GM19025 (cell line): ENCODE results near the gene SPATA31A7.
"Not testable (repeated sequence)": the region's sequence is repeated elsewhere in the genome, so short reads cannot be mapped to it uniquely, and the experiment has no call there.

ENCODE experiments used
- ATAC-seq: cut with Tn5 transposase; IDR thresholded peaks from one replicate; pipeline ENCODE4 v1.9.1; 2021; ENCODE audit warnings: mild to moderate bottlenecking, low read depth, moderate library complexity; ENCODE audit not compliant: unreplicated experiment

Gene SPATA31A7

DNA sequence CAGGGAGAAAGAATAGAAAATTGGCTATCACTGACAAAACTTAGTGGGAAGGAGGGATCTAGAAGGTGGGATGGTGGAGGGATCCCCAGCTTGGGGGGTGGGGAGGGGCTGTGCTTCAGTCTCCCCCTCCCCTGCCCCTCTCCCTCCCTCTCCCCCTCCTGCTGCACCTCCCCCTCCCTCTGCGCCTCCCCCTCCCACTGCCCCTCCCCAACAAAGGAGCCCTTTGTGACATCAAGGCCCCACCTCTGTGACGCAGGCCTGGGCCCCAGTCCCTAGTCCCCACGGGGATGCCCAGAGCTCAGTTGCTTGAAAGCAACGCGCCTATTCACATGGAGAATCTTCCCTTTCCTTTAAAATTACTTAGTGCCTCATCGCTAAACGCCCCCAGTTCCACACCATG is at the start of gene SPATA31A7:
TSS of gene SPATA31A7 (plus strand) at position 301 of the 400 bp plus-strand sequence. CDS start at position 330, 29 bp downstream.
- ATAC-seq = not testable (repeated sequence)

DNA sequence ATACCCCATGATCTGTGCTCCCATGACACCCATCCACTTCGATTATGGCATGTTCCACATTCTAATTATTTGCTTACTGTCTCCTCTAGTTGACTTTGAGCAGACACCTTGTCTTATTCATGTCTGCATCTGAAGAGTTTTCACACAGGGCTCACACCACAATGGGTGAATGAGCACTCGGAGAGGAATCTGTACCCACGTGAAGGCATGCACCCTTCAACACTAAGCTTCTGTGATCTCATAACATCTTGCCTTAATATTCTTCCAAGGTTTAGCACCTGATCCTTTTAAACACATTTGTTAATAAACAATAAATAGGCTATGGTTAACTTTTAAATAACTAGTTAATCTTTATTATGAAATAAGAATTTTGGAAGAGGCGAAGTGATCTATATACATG is 36.6 kb downstream of the SPATA31A7 start:
- not testable (repeated sequence) for ATAC-seq
